ENCODE data around the gene TSPAN18. TPM values are rescaled to one million over a fixed set of nuclear protein-coding genes. Genes with fewer than 3 reads are reported as not detected.

TSPAN18 gene
- total and polyA plus RNA-seq, 2 of the 4 experiments (the other 2 are of a cell fraction), result 0.36 to 1.1 TPM

GRCh38 chr11:44960200-44960845 is 233.6 kb downstream of the TSPAN18 start:
- H2BK15ac ChIP-seq (ENCODE audit: low read depth, low read length), result no peak overlapping the region
- no peak overlapping the region for H2BK20ac ChIP-seq (ENCODE audit: low read depth, low read length)
- no peak overlapping the region for H4K8ac ChIP-seq (ENCODE audit: low read depth in 2 of 2, low read length in 2 of 2)
- peaks cover 32% of the 10 kb centered on the region for H3K27me3 ChIP-seq (ENCODE audit: control insufficient read depth, insufficient read depth, low read length)
- H3K27ac ChIP-seq (ENCODE audit: insufficient read depth, low read length), result no peak overlapping the region
- BruUV-seq (replicated peaks), result no TSS peak
- peaks cover 3% of the 10 kb centered on the region for H3K4me1 ChIP-seq (ENCODE audit: control insufficient read depth, insufficient read depth, low read length)
- no peak overlapping the region for H4K91ac ChIP-seq (ENCODE audit: insufficient read depth, low read depth, low read length)
- no peak overlapping the region for H2BK5ac ChIP-seq (ENCODE audit: low read depth, low read length, poor library complexity, severe bottlenecking)
- CTCF ChIA-PET, result no interaction called here
- dilution Hi-C loops (cut with HindIII; ENCODE audit: low sequenced_read_pairs, unreplicated experiment), result no loop called here
- in situ Hi-C loops (cut with MboI; ENCODE audit: low sequenced_read_pairs), result no loop called here
- no peak overlapping the region for H3K56ac ChIP-seq (ENCODE audit: extremely low read depth, insufficient read depth, low read length)
- H2AFZ ChIP-seq (replicated peaks; ENCODE audit: low read length, poor library complexity), result no peak overlapping the region
- no peaks in the 10 kb centered on the region for H3K9me3 ChIP-seq (ENCODE audit: control insufficient read depth, insufficient read depth, low read length)
- H3K9me1 ChIP-seq (ENCODE audit: insufficient read depth, low read length), result peaks cover 4% of the 10 kb centered on the region
- H2AK5ac ChIP-seq (ENCODE audit: low read depth, low read length), result no peak overlapping the region
- no peak overlapping the region for H2BK120ac ChIP-seq (ENCODE audit: low read depth, low read length)
- no peak overlapping the region for H3K4me2 ChIP-seq (ENCODE audit: low read depth, low read length)
- no peak for ATAC-seq (ENCODE audit: low read depth)
- DNase-seq, result no peak
- H2AK9ac ChIP-seq (replicated peaks; ENCODE audit: low read depth, low read length, poor library complexity), result no peak overlapping the region
- H3K9ac ChIP-seq (ENCODE audit: low read depth, low read length), result no peak overlapping the region
- WGBS, 2 experiments (ENCODE audit: extremely low coverage in 2 of 2, insufficient read length in 1 of 2), result 0% methylated on average over 3 of the region's 7 CpGs; no CpG with 5 or more reads in 1 of the 2 experiments
- TF ChIP-seq POLR2A (IDR thresholded peaks at IDR 0.05; ENCODE audit: low read depth, low read length), result no peak
- TF ChIP-seq CTCF (conservative IDR thresholded peaks at IDR 0.05; ENCODE audit: low read depth, low read length), result no peak
- TF ChIP-seq, protein P1, sequence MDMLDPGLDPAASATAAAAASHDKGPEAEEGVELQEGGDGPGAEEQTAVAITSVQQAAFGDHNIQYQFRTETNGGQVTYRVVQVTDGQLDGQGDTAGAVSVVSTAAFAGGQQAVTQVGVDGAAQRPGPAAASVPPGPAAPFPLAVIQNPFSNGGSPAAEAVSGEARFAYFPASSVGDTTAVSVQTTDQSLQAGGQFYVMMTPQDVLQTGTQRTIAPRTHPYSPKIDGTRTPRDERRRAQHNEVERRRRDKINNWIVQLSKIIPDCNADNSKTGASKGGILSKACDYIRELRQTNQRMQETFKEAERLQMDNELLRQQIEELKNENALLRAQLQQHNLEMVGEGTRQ (IDR thresholded peaks at IDR 0.05; ENCODE audit: low read depth, low read length), result no peak
- TF ChIP-seq RFX5 (IDR thresholded peaks at IDR 0.05; ENCODE audit: low read depth, low read length), result no peak
- TF ChIP-seq MAFK (IDR thresholded peaks at IDR 0.05; ENCODE audit: low read depth, low read length), result no peak
- TF ChIP-seq NFE2L2 (IDR thresholded peaks at IDR 0.05; ENCODE audit: low read depth, low read length), result no peak
- TF ChIP-seq ELK1 (IDR thresholded peaks at IDR 0.05; ENCODE audit: borderline replicate concordance, low read depth, low read length), result no peak
- TF ChIP-seq MXI1 (IDR thresholded peaks at IDR 0.05; ENCODE audit: borderline replicate concordance, low read depth, low read length), result no peak
- no peak for TF ChIP-seq CHD1 (IDR thresholded peaks at IDR 0.05; ENCODE audit: low read depth, low read length)
- TF ChIP-seq MAZ (IDR thresholded peaks at IDR 0.05; ENCODE audit: borderline replicate concordance, low read depth, low read length), result no peak
- TF ChIP-seq BHLHE40 (IDR thresholded peaks at IDR 0.05; ENCODE audit: low read depth, low read length), result no peak
- no peak for TF ChIP-seq RAD21 (IDR thresholded peaks at IDR 0.05; ENCODE audit: low read length)
- no peak for TF ChIP-seq RCOR1 (IDR thresholded peaks at IDR 0.05; ENCODE audit: insufficient replicate concordance, low read length)
- H3K79me1 ChIP-seq (ENCODE audit: low read depth in 1 of 2, low read length in 2 of 2), result no peaks in the 10 kb centered on the region
- POLR2A ChIA-PET (ENCODE audit: unreplicated experiment), result no interaction called here
- no peak overlapping the region for H3K18ac ChIP-seq (ENCODE audit: low read depth, low read length)
- no peak overlapping the region for H3K4ac ChIP-seq (ENCODE audit: low read depth, low read length)
- H4K5ac ChIP-seq (ENCODE audit: low read depth, low read length), result no peak overlapping the region
- H3K36me3 ChIP-seq (ENCODE audit: control insufficient read depth, insufficient read depth, low read length), result no peaks in the 10 kb centered on the region
- H3K4me3 ChIP-seq (ENCODE audit: insufficient read depth, low read depth, low read length), result no peak overlapping the region
- no peak overlapping the region for H3K14ac ChIP-seq (replicated peaks; ENCODE audit: low read depth, low read length)
- intact Hi-C loops (cut with micrococcal nuclease), result no loop called here
- H4K20me1 ChIP-seq (ENCODE audit: insufficient read depth, low read length), result no peaks in the 10 kb centered on the region
- H3K23ac ChIP-seq (ENCODE audit: low read depth, low read length), result no peak overlapping the region

All from IMR-90 (cell line).